Activated effector memory CD4-positive, alpha-beta T cell treated with anti-CD3 and anti-CD28 coated beads, Interleukin-2, amount 50 U/mL, for 16 hours (primary cell): ENCODE measurements around the gene KRTAP4-16.
"Not testable (repeated sequence)": the region's sequence is repeated elsewhere in the genome, so short reads cannot be mapped to it uniquely, and the experiment has no call there.

Experiments
- DNase-seq: peaks from one replicate; pipeline ENCODE4 v3.0.0-alpha.2; 2020

The KRTAP4-16 gene

DNA sequence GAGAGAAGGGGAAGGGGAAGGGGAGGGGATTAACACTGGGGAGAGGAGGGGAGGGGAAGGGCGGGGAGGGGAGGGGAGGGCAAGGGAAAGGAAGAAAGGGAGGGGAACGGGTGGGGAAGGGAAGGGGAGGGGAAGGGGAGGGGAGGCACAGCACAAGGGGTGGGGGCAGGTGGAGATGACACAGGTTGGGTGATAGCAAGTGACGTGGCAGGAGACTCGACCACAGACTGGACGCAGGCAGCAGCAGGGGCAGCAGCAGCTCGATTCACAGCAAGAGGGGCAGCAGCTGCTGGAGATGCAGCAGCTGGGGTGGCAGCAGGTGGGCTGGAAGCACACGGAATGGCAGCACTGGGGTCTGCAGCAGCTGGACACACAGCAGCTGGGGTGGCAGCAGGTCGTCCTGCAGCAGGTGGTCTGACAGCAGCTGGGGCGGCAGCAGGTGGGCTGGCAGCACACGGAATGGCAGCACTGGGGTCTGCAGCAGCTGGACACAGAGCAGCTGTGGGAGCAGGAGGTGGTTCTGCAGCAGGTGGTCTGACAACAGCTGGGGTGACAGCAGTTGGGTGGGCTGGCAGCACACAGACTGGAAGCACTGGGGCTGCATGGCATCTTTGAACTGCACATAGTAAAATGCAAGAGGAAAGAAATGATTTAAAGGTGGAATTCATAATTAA lies at the start of gene KRTAP4-16:
KRTAP4-16 (minus strand) TSS at position 624 of the 674 bp plus-strand sequence; CDS start at position 624, 0 bp downstream.
- DNase-seq, result no peak

DNA sequence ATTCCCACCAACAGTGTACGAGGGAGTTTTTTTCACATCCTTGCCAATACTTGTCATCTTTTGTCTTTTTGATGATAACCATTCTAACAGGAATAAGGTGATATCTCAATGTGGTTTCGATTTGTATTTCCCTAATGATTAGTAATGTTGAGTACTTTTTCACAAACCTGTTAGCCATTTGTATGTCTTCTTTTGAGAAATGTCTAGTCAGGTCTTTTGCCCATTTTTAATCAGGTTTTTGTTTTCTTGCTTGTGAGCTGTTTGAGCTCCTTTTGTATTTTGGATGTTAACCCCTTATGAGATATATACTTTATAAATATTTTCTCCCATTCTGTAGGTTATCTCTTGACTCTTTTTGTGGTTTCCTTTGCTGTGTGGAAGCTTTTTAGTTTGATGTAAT lies 49.5 kb upstream of the KRTAP4-16 start:
- no peak for DNase-seq

DNA sequence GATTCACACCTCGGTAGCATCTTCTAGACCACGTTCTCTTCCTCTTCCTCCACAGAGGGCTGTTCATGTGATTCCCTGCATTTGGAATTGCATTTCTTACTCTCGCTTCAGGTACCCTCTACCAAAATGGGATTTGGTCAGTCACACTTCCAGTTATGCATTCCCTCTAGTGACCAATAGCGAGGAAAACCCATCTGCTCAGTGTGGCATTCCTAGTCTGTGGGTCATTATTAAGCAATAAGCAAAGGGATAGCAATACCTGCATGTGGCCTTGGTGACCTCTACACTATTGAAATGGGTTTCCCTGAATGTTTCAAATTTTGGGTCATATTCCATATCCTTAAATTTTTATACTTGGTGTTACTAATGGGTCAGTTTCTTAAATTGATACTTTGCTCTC lies 48.0 kb upstream of the KRTAP4-16 start:
- no peak for DNase-seq

DNA sequence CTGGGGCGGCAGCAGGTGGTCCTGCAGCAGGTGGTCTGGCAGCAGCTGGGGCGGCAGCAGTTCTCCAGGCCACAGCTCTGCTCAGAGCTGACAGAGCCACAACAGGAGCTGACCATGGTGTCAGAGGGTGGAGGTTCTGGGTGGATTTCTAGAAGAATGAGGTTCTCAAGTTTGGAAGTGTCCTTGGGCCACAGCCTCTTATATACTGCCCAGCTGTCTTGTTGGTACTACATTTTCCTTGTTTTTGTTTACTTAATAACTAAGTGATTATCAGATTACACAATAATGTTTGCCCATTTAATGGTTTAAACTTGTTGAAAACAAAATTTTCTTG lies 47.6 kb upstream of the KRTAP4-16 start, which contains the start of gene KRTAP4-5:
KRTAP4-5 (minus strand) TSS at position 174 of the 334 bp plus-strand sequence; CDS start at position 116, 58 bp downstream.
- no peak for DNase-seq

DNA sequence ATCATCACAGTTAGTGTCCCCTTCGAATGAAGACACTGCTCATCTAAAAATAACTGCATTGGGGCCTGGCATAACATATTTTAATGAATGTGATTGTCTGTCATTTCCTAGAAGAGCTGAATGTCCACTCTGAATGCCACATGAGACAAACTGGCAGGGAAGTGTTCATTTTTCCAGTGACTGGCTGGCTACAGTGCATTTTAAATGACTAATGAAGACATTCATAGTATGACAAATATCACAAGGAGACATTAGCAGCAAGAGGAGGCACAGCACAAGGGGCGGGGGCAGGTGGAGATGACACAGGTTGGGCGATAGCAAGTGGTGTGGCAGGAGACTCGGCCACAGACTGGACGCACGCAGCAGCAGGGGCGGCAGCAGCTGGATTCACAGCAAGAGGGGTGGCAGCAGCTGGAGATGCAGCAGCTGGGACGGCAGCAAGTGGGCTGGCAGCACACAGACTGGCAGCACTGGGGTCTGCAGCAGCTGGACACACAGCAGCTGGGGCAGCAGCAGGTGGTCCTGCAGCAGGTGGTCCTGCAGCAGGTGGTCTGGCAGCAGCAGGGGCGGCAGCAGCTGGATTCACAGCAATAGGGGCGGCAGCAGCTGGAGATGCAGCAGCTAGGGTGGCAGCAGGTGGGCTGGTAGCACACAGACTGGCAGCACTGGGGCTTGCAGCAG lies 47.1 kb upstream of the KRTAP4-16 start:
- not testable (repeated sequence) for DNase-seq

DNA sequence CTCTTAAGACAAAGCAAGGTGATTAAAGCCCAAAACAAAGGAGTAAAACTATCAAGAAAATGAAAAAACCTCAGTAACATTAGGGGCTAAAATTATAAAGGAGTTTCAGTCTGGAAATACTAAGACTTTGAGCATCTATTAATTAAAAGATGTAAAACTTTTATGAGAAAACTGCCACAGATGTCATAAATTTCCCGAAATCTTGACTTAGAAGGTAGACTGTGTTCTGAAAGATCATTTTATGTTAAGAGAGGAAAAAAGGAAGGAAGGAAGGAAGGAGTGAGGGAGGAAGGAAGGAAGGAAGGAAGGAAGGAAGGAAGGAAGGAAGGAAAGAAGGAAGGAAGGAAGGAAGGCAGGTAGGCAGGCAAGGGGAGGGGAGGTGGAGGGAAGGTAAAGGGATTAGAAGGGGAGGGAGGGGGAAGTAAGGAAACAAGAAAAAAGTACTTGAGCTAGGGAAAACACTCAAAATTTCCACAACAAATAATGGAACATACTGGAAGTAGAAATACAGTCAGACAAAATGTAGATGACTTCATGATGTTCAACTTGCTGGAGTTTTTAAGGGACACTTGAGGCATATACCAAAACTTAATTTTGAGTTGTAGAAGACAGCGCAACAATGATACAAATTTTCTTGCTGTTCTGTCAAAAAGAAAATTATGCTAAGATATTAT lies 45.7 kb upstream of the KRTAP4-16 start:
- DNase-seq, result no peak

DNA sequence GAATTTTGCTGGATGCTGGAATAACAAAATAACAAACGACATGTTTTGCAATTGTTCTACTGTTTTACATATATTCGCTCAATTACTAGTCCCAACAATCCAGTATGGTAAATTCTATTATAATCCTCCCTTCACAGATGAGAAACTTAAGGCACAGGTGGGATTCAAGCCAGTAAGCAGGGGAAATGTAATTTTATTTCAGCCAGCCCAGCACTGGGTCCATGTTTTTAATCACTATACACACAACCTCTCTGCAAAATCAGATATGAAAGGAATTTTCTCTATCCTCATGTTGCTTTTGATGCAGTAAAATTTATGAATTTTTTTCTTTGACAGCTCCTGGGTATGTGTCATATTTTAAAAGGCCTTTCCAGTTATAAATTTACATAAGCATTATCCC lies 43.3 kb upstream of the KRTAP4-16 start:
- no peak for DNase-seq

GRCh38 chr17:41144846-41145245 lies 42.8 kb upstream of the KRTAP4-16 start:
- no peak for DNase-seq

- DNase-seq, result no peak
Observed at GRCh38 chr17:41141361-41141760, 39.4 kb upstream of the KRTAP4-16 start.

GRCh38 chr17:41140360-41141131 lies 38.5 kb upstream of the KRTAP4-16 start, which contains the start of gene KRTAP4-6:
Gene KRTAP4-6, minus strand, starts transcription at chr17:41140544. Its CDS starts 57 bp downstream, at chr17:41140487.
- DNase-seq, result no peak

DNA sequence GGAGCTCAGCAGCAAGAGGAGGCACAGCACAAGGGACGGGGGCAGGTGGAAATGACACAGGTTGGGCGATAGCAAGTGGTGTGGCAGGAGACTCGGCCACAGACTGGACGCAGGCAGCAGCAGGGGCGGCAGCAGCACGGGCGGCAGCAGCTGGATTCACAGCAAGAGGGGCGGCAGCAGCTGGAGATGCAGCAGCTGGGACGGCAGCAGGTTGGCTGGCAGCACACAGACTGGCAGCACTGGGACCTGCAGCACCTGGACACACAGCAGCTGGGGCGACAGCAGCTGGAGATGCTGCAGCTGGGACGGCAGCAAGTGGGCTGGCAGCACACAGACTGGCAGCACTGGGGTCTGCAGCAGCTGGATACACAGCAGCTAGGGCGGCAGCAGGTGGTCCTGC lies 37.9 kb upstream of the KRTAP4-16 start:
- DNase-seq, result not testable (repeated sequence)

DNA sequence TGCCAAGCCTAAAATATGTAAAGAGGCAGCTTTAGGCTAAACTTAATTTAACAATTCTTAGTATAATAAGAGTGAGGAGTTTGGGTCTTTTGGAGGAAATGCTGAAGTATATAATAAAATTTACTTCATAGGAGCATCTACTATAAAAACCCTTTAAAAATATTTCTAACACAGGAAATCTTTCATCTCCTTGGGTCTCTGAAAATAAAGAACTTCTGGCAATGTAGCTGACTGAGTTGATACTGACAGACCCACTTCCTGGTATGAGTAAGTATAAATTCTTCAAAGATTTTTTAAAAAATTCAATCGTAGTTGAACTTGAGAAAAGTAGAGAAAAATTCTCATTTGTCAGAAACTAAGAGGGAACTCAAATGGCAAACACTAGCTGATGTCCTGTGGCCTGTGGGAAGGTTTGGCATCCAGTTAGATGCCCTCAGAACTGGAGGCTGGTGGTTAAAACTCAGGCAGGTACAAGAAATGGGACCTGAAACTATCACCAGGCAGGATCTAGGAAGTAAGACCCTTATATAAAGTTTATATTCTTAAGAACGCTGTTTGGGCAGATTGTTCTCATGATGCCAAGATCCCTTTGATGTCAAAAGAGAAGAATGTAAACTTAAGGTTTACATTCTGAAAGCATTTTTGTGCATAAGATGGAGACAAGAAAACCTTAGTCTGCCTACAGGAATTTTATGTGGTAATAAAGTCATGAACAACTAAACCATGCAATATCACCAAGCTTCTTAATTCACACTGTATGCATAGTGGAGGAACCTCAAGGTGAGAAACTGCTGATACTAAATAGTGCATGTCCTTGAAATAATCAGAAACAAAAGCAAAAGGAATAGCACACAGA lies 32.1 kb upstream of the KRTAP4-16 start:
- no peak for DNase-seq

GRCh38 chr17:41131979-41132378 lies 30.0 kb upstream of the KRTAP4-16 start:
- DNase-seq, result no peak

- DNase-seq, result no peak
Observed at GRCh38 chr17:41127371-41127770, 25.4 kb upstream of the KRTAP4-16 start.

- no peak for DNase-seq
Observed at GRCh38 chr17:41126412-41126811, 24.4 kb upstream of the KRTAP4-16 start.

DNA sequence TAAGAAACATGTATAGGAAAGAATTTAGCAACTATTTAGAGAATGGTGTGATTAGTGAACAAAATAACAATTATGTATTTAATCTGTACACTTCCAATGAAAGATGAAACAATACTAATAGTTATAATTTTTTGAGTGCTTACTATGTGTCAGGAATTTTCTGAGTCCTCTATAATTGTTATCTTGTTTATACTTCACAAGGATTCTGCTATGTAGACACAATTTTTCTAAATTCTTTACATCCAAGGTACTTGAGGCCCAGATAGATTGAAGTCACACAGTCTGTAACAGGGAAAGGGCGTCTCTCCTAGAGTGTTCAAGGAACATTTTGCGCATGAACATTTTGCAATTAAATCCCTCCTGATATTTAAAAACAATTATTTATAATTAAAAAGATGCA lies 23.1 kb upstream of the KRTAP4-16 start:
- DNase-seq, result no peak

- not testable (repeated sequence) for DNase-seq
Observed at GRCh38 chr17:41123991-41124371, 22.0 kb upstream of the KRTAP4-16 start, which contains the start of gene KRTAP4-12. Gene KRTAP4-12, minus strand, starts transcription at chr17:41124182. Its CDS starts 60 bp downstream, at chr17:41124122.

DNA sequence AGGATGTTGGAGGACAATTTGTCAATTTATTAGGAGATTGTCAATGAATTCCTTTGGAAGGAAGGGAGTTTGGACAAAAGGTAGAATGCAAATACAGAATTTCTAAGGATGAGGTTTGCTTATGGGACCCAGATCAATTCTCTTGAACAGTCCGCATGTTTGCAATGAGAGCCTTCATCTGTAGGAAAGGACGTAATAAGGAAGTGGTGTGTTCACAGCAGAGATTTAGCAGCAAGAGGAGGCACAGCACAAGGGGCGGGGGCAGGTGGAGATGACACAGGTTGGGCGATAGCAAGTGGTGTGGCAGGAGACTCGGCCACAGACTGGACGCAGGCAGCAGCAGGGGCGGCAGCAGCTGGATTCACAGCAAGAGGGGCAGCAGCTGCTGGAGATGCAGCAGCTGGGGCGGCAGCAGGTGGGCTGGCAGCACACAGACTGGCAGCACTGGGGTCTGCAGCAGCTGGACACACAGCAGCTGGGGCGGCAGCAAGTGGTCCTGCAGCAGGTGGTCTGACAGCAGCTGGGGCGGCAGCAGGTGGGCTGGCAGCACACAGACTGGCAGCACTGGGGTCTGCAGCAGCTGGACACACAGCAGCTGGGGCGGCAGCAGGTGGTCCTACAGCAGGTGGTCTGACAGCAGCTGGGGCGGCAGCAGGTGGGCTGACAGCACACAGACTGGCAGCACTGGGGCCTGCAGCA lies 21.4 kb upstream of the KRTAP4-16 start:
- DNase-seq, result not testable (repeated sequence)

DNA sequence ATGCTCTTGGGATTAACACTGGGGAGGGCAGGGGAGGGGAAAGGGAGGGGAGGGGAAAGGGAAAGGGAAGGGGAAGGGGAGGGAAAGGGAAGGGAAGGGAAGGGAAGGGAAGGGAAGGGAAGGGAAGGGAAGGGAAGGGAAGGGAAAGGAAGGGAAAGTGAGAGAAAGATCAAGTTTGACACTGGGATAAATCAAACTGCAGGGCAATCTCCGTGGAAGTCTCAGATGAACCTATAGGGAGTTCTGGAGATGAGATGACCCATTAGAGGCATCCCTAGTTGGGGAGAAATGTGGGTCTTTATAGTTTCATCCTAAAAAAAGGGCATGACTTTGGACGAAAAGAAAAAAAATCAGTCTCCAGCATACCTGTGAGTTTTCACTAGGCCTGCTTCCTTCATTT lies 19.7 kb upstream of the KRTAP4-16 start:
- no peak for DNase-seq

GRCh38 chr17:41119696-41120690 lies 18.0 kb upstream of the KRTAP4-16 start:
- not testable (repeated sequence) for DNase-seq
